Limb (tissue), 2 donors: ENCODE data around the gene ZDHHC14.
A peak's percentile ranks its signal among the peaks of the same experiment; 100 is the strongest.

Source experiments
- DNase-seq, 2 donors: peaks; one replicate each; pipeline ENCODE4 v3.0.0-alpha.2; 2016; ENCODE audit errors: extremely low spot score in 2 of 2

The ZDHHC14 gene

GRCh38 chr6:157531986-157532365 is 151.0 kb downstream of the ZDHHC14 start:
- no peak for DNase-seq

GRCh38 chr6:157533048-157533871 is 152.3 kb downstream of the ZDHHC14 start:
- no peak for DNase-seq

GRCh38 chr6:157534134-157534871 is 153.3 kb downstream of the ZDHHC14 start:
- DNase-seq, result no peak

- DNase-seq, result no peak
Observed at GRCh38 chr6:157534977-157535339, 154.0 kb downstream of the ZDHHC14 start.

- no peak for DNase-seq
Observed at GRCh38 chr6:157535340-157536222, 154.6 kb downstream of the ZDHHC14 start.

GRCh38 chr6:157536223-157536545 is 155.2 kb downstream of the ZDHHC14 start:
- no peak for DNase-seq

- DNase-seq, result no peak
Observed at GRCh38 chr6:157537556-157537955, 156.6 kb downstream of the ZDHHC14 start.

- DNase-seq, result no peak
Observed at GRCh38 chr6:157538168-157538567, 157.2 kb downstream of the ZDHHC14 start.

GRCh38 chr6:157538698-157539097 is 157.7 kb downstream of the ZDHHC14 start:
- DNase-seq, result no peak

- no peak for DNase-seq
Observed at GRCh38 chr6:157539421-157539822, 158.4 kb downstream of the ZDHHC14 start.

GRCh38 chr6:157539900-157540752 is 159.1 kb downstream of the ZDHHC14 start:
- no peak for DNase-seq

GRCh38 chr6:157541618-157542413 is 160.8 kb downstream of the ZDHHC14 start:
- no peak for DNase-seq

GRCh38 chr6:157542414-157543160 is 161.6 kb downstream of the ZDHHC14 start:
- DNase-seq, result no peak

- DNase-seq, result no peak
Observed at GRCh38 chr6:157546321-157546720, 165.3 kb downstream of the ZDHHC14 start.

GRCh38 chr6:157547112-157547511 is 166.1 kb downstream of the ZDHHC14 start:
- DNase-seq, result no peak

- DNase-seq, result peak in 1 of 2 donors; percentile 17
Observed at GRCh38 chr6:157548635-157549467, 167.9 kb downstream of the ZDHHC14 start.

GRCh38 chr6:157549468-157549745 is 168.4 kb downstream of the ZDHHC14 start:
- DNase-seq, result no peak

GRCh38 chr6:157550114-157550989 is 169.4 kb downstream of the ZDHHC14 start:
- peak in 1 of 2 donors; percentile 4 for DNase-seq
